ENCODE measurements around the gene DZANK1. TPM values are rescaled to one million over a fixed set of nuclear protein-coding genes. Genes with fewer than 3 reads are reported as not detected.

DZANK1 gene
- total RNA-seq, 4 donors from 2014 or later: 0.92 to 5.2 (median 1.1) TPM

- peak; percentile 17 for DNase-seq
- Histone ChIP-seq H3K9me3 (no peaks in the 10 kb centered on the region), H3K4me1 (peaks cover 5 to 18% (median 10%) of the 10 kb centered on the region in 3 donors), H3K27ac (peak within 1 kb of the TSS; percentile 76 to 90 (median 79)), H3K36me3 (peaks cover 0 to 20% (median 0%) of the 10 kb centered on the region in 3 donors), H3K4me3 (peak within 1 kb of the TSS; percentile 59 to 94 (median 79)), H3K27me3 (no peaks in the 10 kb centered on the region)
- WGBS, 2 donors: 5% methylated on average over 12 to 14 of the region's 31 CpGs
- TF ChIP-seq, protein P1, sequence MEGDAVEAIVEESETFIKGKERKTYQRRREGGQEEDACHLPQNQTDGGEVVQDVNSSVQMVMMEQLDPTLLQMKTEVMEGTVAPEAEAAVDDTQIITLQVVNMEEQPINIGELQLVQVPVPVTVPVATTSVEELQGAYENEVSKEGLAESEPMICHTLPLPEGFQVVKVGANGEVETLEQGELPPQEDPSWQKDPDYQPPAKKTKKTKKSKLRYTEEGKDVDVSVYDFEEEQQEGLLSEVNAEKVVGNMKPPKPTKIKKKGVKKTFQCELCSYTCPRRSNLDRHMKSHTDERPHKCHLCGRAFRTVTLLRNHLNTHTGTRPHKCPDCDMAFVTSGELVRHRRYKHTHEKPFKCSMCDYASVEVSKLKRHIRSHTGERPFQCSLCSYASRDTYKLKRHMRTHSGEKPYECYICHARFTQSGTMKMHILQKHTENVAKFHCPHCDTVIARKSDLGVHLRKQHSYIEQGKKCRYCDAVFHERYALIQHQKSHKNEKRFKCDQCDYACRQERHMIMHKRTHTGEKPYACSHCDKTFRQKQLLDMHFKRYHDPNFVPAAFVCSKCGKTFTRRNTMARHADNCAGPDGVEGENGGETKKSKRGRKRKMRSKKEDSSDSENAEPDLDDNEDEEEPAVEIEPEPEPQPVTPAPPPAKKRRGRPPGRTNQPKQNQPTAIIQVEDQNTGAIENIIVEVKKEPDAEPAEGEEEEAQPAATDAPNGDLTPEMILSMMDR (IDR thresholded peaks at IDR 0.05): no peak
- TF ChIP-seq POLR2A (IDR thresholded peaks at IDR 0.05): peak in 1 of 4 donors; percentile 43
- intact Hi-C loops (cut with DNase I): no loop called here
These were observed 30.1 kb upstream of the DZANK1 start, which contains the start of gene RBBP9 for GRCh38 chr20:18496740-18497592. Gene RBBP9, minus strand, starts transcription at chr20:18497225. Its CDS starts 58 bp downstream, at chr20:18497167.

GRCh38 chr20:18496042-18496441, 29.2 kb upstream of the DZANK1 start:
- Histone ChIP-seq H3K4me1 (peaks cover 5 to 18% (median 10%) of the 10 kb centered on the region in 3 donors), H3K27me3 (no peaks in the 10 kb centered on the region), H3K36me3 (peaks cover 0 to 30% (median 0%) of the 10 kb centered on the region in 3 donors), H3K9me3 (no peaks in the 10 kb centered on the region), H3K27ac (peak overlapping the region in 2 of 4 donors; percentile 80 to 90), H3K4me3 (peak overlapping the region; percentile 59 to 94 (median 79))
- 8 to 14% methylated on average over 7 of the region's 7 CpGs for WGBS, 2 donors
- intact Hi-C loops (cut with DNase I): no loop called here
- no peak for DNase-seq
- TF ChIP-seq POLR2A (IDR thresholded peaks at IDR 0.05): no peak
- TF ChIP-seq, protein P1 (IDR thresholded peaks at IDR 0.05): no peak

- Histone ChIP-seq H3K9me3 (no peaks in the 10 kb centered on the region), H3K4me3 (no peak overlapping the region), H3K36me3 (peaks cover 0 to 86% (median 19%) of the 10 kb centered on the region in 3 donors), H3K27me3 (no peaks in the 10 kb centered on the region), H3K27ac (no peak overlapping the region), H3K4me1 (no peaks in the 10 kb centered on the region)
- TF ChIP-seq, protein P1 (IDR thresholded peaks at IDR 0.05): no peak
- no peak for TF ChIP-seq POLR2A (IDR thresholded peaks at IDR 0.05)
- DNase-seq: no peak
- WGBS, 2 donors: 93 to 98% methylated on average over 3 of the region's 3 CpGs
- intact Hi-C loops (cut with DNase I): no loop called here
These were observed 21.5 kb upstream of the DZANK1 start for GRCh38 chr20:18488301-18488700.

GRCh38 chr20:18481596-18481995, 14.8 kb upstream of the DZANK1 start:
- Histone ChIP-seq H3K4me1 (no peaks in the 10 kb centered on the region), H3K27me3 (no peaks in the 10 kb centered on the region), H3K36me3 (peaks cover 6 to 91% (median 29%) of the 10 kb centered on the region in 3 donors), H3K4me3 (no peak overlapping the region), H3K9me3 (no peaks in the 10 kb centered on the region), H3K27ac (no peak overlapping the region)
- 90 to 95% methylated on average over 4 of the region's 4 CpGs for WGBS, 2 donors
- intact Hi-C loops (cut with DNase I): no loop called here
- TF ChIP-seq, protein P1 (IDR thresholded peaks at IDR 0.05): no peak
- TF ChIP-seq POLR2A (IDR thresholded peaks at IDR 0.05): no peak
- DNase-seq: no peak

DNA sequence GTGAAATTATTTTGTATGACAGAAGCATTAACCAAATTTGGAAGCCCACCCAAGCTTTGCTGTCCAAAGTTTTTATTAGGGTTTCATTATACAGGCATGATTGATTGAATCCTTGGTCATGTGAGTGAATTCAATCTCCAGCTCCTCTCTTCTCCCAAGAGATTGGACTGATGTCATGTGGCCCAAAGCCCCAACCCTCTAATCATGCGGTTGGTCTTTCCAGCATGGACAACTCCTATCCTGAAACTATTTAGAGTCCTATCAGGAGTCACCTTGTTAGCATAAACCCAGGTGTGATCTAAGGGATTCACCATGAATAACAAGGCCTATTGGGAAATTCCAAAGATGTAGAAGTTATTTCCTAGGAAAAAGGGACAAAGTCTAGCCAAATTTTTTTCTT, 11.0 kb upstream of the DZANK1 start:
- 75 to 92% methylated on average over 1 of the region's 1 CpG for WGBS, 2 donors
- no peak overlapping the region for H3K27ac ChIP-seq
- TF ChIP-seq, protein P1 (IDR thresholded peaks at IDR 0.05): no peak
- TF ChIP-seq POLR2A (IDR thresholded peaks at IDR 0.05): no peak
- no peaks in the 10 kb centered on the region for H3K9me3 ChIP-seq
- H3K4me1 ChIP-seq: no peaks in the 10 kb centered on the region
- H3K4me3 ChIP-seq: no peak overlapping the region
- no peaks in the 10 kb centered on the region for H3K27me3 ChIP-seq
- peaks cover 6 to 98% (median 21%) of the 10 kb centered on the region in 3 donors for H3K36me3 ChIP-seq
- intact Hi-C loops (cut with DNase I): no loop called here
- no peak for DNase-seq
